Adrenal gland (tissue), 5 donors: ENCODE measurements around the gene LINS1.

ENCODE experiments used
- CTCF ChIP-seq, 6 experiments: fragments of 450-650 bp in 4 of 6; fragments of 200-600 bp in 2 of 6; sonication (generic) in 1 of 6; IDR thresholded peaks; 1 replicate in 5 of 6; 2 replicates in 1 of 6; pipeline versions ENCODE4 v1.5.1 to v1.8.0; 2016 to 2021; ENCODE audit warnings: antibody characterized with exemption in 6 of 6, mild to moderate bottlenecking in 2 of 6, moderate library complexity in 1 of 6
- POLR2A ChIP-seq, 2 donors: fragments of 450-650 bp; IDR thresholded peaks; one replicate each; pipeline ENCODE4 v1.6.1; 2017; ENCODE audit warnings: antibody characterized with exemption in 2 of 2, mild to moderate bottlenecking in 2 of 2, moderate library complexity in 1 of 2
- donor health status: DM: no; HTN: no; CAD: no.

- no peak for TF ChIP-seq CTCF (IDR thresholded peaks at IDR 0.05)
- no peak for TF ChIP-seq POLR2A (IDR thresholded peaks at IDR 0.05)
These were observed 81.7 kb downstream of the LINS1 start for GRCh38 chr15:100520132-100520921.
